ENCODE results near the gene UNC93B1. TPM values are rescaled to one million over a fixed set of nuclear protein-coding genes. Genes with fewer than 3 reads are reported as not detected.

The UNC93B1 gene
- total and polyA plus RNA-seq, 2 of the 13 experiments (the other 11 are each of a cell fraction or from before 2014, with no cell fraction given) = 8.8 to 18.9 TPM

GRCh38 chr11:68040101-68040956 is 36.4 kb upstream of the UNC93B1 start (continued):
- TF ChIP-seq RELA (CRISPR knock-in tag; IDR thresholded peaks at IDR 0.05) (no peak), SIN3A (IDR thresholded peaks at IDR 0.05; ENCODE audit: borderline replicate concordance, low read depth, low read length) (peak; percentile 37; the same call in 1 of the 2 replicates), MLX (CRISPR knock-in tag; IDR thresholded peaks at IDR 0.05) (no peak), TCF7L2 (IDR thresholded peaks at IDR 0.05; ENCODE audit: low read depth, low read length) (no peak), ZNF549 (CRISPR knock-in tag; IDR thresholded peaks at IDR 0.05) (no peak), MED13 (CRISPR knock-in tag; IDR thresholded peaks at IDR 0.05) (no peak), IRX3 (CRISPR knock-in tag; IDR thresholded peaks at IDR 0.05; ENCODE audit: borderline replicate concordance, low read depth) (no peak), ZNF850 (CRISPR knock-in tag; conservative IDR thresholded peaks at IDR 0.05) (no peak), KDM2A (CRISPR knock-in tag; IDR thresholded peaks at IDR 0.05; ENCODE audit: borderline replicate concordance, low read depth) (0 out of 2 replicates have a peak, but pooled peaks have one; percentile 43), ZNF12 (CRISPR knock-in tag; IDR thresholded peaks at IDR 0.05) (no peak), ZNF790 (CRISPR knock-in tag; IDR thresholded peaks at IDR 0.05; ENCODE audit: borderline replicate concordance) (no peak), HOXA7 (CRISPR knock-in tag; IDR thresholded peaks at IDR 0.05) (no peak), ZNF703 (CRISPR knock-in tag; IDR thresholded peaks at IDR 0.05; ENCODE audit: borderline replicate concordance) (no peak), ZNF775 (CRISPR knock-in tag; IDR thresholded peaks at IDR 0.05; ENCODE audit: borderline replicate concordance) (no peak), RXRA (CRISPR knock-in tag; IDR thresholded peaks at IDR 0.05) (no peak; the same call in 1 of the 2 replicates), ZNF720 (CRISPR knock-in tag; IDR thresholded peaks at IDR 0.05) (no peak), ZBTB46 (CRISPR knock-in tag; IDR thresholded peaks at IDR 0.05; ENCODE audit: borderline replicate concordance) (0 out of 2 replicates have a peak, but pooled peaks have one; percentile 53), IRF1 (CRISPR knock-in tag; IDR thresholded peaks at IDR 0.05; ENCODE audit: low read depth) (peak; percentile 84; the same call in 1 of the 2 replicates), PLSCR1 (CRISPR knock-in tag; IDR thresholded peaks at IDR 0.05; ENCODE audit: borderline replicate concordance) (no peak), CSRNP1 (CRISPR knock-in tag; IDR thresholded peaks at IDR 0.05) (peak; percentile 19; the same call in 1 of the 2 replicates), PBX3 (CRISPR knock-in tag; IDR thresholded peaks at IDR 0.05; ENCODE audit: borderline replicate concordance) (no peak), TMF1 (CRISPR knock-in tag; IDR thresholded peaks at IDR 0.05; ENCODE audit: low read depth) (no peak)
